ENCODE results near the gene FRRS1L. TPM values are rescaled to one million over a fixed set of nuclear protein-coding genes. Genes with fewer than 3 reads are reported as not detected.
A peak's percentile ranks its signal among the peaks of the same experiment; 100 is the strongest.

The FRRS1L gene
- total RNA-seq, 4 donors from 2014 or later: 1.5 to 12.6 (median 2.8) TPM

- no peaks in the 10 kb centered on the region for H3K9me3 ChIP-seq
- TF ChIP-seq EP300 (IDR thresholded peaks at IDR 0.05) (no peak), POLR2A (IDR thresholded peaks at IDR 0.05) (no peak), CTCF (IDR thresholded peaks at IDR 0.05) (no peak)
- peak overlapping the region in 1 of 4 donors; percentile 6 for H3K27ac ChIP-seq
- H3K36me3 ChIP-seq: peaks cover 0 to 39% (median 3%) of the 10 kb centered on the region in 3 donors
- 80 to 85% methylated on average over 6 of the region's 6 CpGs for WGBS, 2 donors
- H3K4me1 ChIP-seq: peaks cover 0 to 54% (median 22%) of the 10 kb centered on the region in 4 donors
- DNase-seq (ENCODE audit: low spot score in 2 of 2): no peak
- H3K4me3 ChIP-seq: no peak overlapping the region
- H3K27me3 ChIP-seq: no peaks in the 10 kb centered on the region
Observed at GRCh38 chr9:109094268-109094667, 72.8 kb downstream of the FRRS1L start.

GRCh38 chr9:109092587-109092986, 74.5 kb downstream of the FRRS1L start:
- no peak for DNase-seq (ENCODE audit: low spot score in 2 of 2)
- Histone ChIP-seq H3K27me3 (no peaks in the 10 kb centered on the region), H3K36me3 (peaks cover 0 to 55% (median 3%) of the 10 kb centered on the region in 3 donors), H3K4me1 (peaks cover 0 to 38% (median 8%) of the 10 kb centered on the region in 4 donors), H3K9me3 (no peaks in the 10 kb centered on the region), H3K27ac (no peak overlapping the region), H3K4me3 (no peak overlapping the region)
- WGBS, 2 donors: 48 to 74% methylated on average over 1 of the region's 1 CpG
- TF ChIP-seq POLR2A (IDR thresholded peaks at IDR 0.05) (no peak), CTCF (IDR thresholded peaks at IDR 0.05) (no peak), EP300 (IDR thresholded peaks at IDR 0.05) (no peak)

GRCh38 chr9:109092051-109092580, 74.9 kb downstream of the FRRS1L start:
- no peak for TF ChIP-seq EP300 (IDR thresholded peaks at IDR 0.05)
- no peak for TF ChIP-seq POLR2A (IDR thresholded peaks at IDR 0.05)
- TF ChIP-seq CTCF (IDR thresholded peaks at IDR 0.05): no peak
- Histone ChIP-seq H3K27me3 (no peaks in the 10 kb centered on the region), H3K4me3 (no peak overlapping the region), H3K4me1 (peaks cover 0 to 33% (median 5%) of the 10 kb centered on the region in 4 donors), H3K36me3 (peaks cover 0 to 59% (median 3%) of the 10 kb centered on the region in 3 donors), H3K27ac (no peak overlapping the region), H3K9me3 (no peaks in the 10 kb centered on the region)
- no peak for DNase-seq (ENCODE audit: low spot score in 2 of 2)

- Histone ChIP-seq H3K27ac (no peak overlapping the region), H3K36me3 (peaks cover 3 to 80% (median 7%) of the 10 kb centered on the region in 3 donors), H3K4me3 (no peak overlapping the region), H3K9me3 (no peaks in the 10 kb centered on the region), H3K4me1 (peaks cover 0 to 14% (median 0%) of the 10 kb centered on the region in 4 donors), H3K27me3 (no peaks in the 10 kb centered on the region)
- no peak for DNase-seq (ENCODE audit: low spot score in 2 of 2)
- no peak for TF ChIP-seq CTCF (IDR thresholded peaks at IDR 0.05)
- 96 to 98% methylated on average over 7 of the region's 7 CpGs for WGBS, 2 donors
Observed at GRCh38 chr9:109088221-109088620, 78.8 kb downstream of the FRRS1L start.

GRCh38 chr9:109087795-109088194, 79.3 kb downstream of the FRRS1L start:
- no peak for TF ChIP-seq POLR2A (IDR thresholded peaks at IDR 0.05)
- TF ChIP-seq CTCF (IDR thresholded peaks at IDR 0.05): no peak
- TF ChIP-seq EP300 (IDR thresholded peaks at IDR 0.05): no peak
- H3K4me1 ChIP-seq: peaks cover 0 to 14% (median 0%) of the 10 kb centered on the region in 4 donors
- H3K27me3 ChIP-seq: no peaks in the 10 kb centered on the region
- H3K36me3 ChIP-seq: peaks cover 3 to 80% (median 7%) of the 10 kb centered on the region in 3 donors
- H3K27ac ChIP-seq: no peak overlapping the region
- no peak overlapping the region for H3K4me3 ChIP-seq
- DNase-seq (ENCODE audit: low spot score in 2 of 2): no peak
- WGBS, 2 donors: 91 to 95% methylated on average over 2 of the region's 2 CpGs
- H3K9me3 ChIP-seq: no peaks in the 10 kb centered on the region
